Measurements from ENCODE around the gene FREM1.
"Not testable (repeated sequence)": the region's sequence is repeated elsewhere in the genome, so short reads cannot be mapped to it uniquely, and the experiment has no call there.

The FREM1 gene

GRCh38 chr9:14932231-14932630 is 22.0 kb upstream of the FREM1 start:
- TF ChIP-seq ZNF274 (IDR thresholded peaks at IDR 0.05; ENCODE audit: low read depth, low read length), result no peak
- H3K4me3 ChIP-seq (ENCODE audit: low read length), result no peak overlapping the region

DNA sequence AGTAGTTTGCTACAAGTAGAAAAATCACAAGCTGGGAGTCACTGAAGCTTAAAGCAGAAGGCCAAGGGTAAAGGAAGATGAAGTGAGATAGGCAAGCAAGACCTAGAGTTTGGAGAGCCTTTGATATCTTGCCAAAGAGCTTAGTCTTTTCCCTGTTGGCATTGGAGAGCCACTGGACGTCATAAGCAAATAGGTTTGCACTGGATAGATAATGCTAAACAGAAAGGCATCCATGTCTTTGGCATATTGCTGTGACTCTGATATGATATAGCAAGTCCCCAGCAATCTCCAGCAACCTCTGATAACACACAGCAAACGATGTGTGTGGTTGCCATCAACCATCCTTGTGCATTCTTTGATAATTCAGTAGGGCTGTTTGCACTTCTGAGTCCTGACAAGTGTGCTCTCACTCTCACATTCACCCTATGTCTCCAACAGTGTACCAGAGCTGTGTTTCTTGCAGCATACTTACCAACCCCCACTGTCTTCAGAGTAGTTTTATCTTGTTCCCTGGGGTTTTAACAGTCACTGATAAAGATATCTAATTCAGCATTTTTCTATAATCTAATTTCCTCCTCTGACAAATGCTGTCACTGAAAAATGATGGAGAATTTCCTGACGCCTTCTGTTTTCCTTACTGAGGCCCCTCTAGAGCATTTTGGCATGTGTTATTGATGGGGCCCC is 16.9 kb upstream of the FREM1 start:
- no peak for TF ChIP-seq ZNF274 (IDR thresholded peaks at IDR 0.05; ENCODE audit: low read depth, low read length)
- H3K4me3 ChIP-seq (ENCODE audit: low read length), result no peak overlapping the region

DNA sequence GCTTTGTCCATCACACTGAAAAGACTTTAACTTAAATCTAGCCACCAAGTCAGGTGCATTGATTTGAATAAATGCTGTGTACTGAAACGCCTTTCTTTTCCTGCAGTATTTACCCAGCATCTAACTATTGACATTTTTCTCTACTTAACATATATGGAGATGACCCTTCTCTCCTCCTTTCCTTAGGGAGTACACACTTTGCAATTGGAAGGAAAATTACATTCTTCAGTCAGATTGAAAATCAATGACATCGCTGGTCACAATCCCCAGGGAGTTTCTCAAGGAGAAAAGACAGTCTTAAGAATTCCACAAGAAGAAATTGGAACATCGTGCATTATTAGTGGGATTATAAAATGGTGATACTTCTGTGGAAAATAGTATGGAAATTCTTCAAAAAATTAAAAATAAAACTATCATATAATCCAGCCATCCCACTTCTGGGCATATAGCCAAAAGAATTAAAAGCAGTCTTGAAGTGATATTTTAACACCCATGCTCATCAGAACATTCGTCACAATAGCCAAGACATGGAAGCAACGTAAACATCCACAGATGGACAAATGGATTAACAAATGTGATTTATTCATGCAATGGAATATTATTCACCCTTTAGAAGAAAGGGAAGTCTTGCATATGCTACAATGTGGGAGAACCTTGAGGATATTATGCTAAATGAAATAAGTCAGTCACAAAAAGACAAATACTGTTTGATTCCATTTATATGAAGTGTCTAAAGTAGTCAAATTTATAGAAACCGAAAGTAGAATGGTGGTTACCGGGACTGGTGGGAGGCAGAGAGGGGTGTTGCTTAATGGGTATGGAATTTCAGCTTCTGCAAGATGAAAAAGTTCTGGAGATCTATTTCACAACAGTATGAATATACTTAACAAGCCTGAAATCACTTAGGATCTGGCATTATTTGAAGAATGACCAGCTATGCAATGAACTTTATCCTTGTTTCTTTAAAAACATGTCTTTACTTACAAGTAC is 14.3 kb upstream of the FREM1 start:
- no peak overlapping the region for H3K4me3 ChIP-seq (ENCODE audit: low read length)
- TF ChIP-seq ZNF274 (IDR thresholded peaks at IDR 0.05; ENCODE audit: low read depth, low read length), result no peak

DNA sequence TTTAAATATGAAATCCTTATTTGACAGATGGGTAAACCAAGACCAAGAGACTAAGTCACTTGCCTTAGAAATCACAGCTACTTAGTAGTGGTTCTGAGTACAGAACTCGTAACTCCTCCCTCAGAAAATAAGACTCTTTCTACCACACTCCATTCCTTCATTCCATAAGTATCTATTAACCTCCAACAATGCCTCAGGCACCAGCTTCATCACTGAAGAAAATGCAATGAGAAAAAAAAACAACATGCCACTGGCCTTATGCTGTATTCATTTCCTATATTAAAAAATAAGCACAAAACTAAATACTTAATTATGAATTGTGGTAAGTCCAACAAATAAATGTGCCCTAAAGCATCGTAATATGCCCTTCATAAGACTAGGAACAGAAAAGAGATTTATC is 13.5 kb upstream of the FREM1 start:
- TF ChIP-seq ZNF274 (IDR thresholded peaks at IDR 0.05; ENCODE audit: low read depth, low read length), result no peak
- H3K4me3 ChIP-seq (ENCODE audit: low read length), result no peak overlapping the region

DNA sequence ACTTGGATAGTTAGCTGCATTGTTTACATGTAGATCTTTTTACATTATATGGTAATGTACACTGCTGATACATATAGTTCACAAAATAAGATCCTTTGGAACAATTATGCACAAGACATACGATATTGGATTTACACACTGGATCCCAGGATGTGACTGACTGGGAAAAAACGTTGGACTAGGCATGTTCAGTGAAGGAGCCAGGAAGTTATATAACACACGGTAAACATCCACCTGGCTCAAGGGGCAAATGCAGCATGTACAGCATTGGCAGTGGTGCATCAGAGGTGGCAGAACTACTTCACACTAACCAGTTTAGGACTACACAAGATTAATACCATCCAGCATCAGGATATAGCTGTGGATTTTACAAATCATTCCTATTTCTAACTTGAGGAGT is 10.6 kb upstream of the FREM1 start:
- H3K4me3 ChIP-seq (ENCODE audit: low read length), result not testable (repeated sequence)

- H3K4me3 ChIP-seq (ENCODE audit: low read length), result no peak overlapping the region
- no peak for TF ChIP-seq ZNF274 (IDR thresholded peaks at IDR 0.05; ENCODE audit: low read depth, low read length)
Observed at GRCh38 chr9:14913366-14913765, 3.1 kb upstream of the FREM1 start.

DNA sequence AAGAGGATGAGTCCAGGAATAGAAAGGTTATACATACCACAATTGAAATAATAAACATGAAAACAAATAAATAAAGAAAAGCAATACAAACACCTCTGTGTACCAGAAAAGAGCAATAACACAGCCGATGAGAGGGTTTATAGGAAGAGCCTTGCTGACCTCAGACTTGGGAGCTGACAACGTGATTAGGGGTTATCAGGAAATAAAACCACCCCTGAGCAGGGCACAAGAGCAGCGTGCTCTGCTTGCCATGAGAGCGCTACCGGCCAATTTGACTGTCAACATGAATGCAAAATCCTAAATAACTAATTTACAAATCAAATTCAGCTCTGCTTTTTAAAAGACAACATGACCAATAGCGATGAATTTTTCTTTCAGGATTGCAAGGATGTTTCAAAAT is 2.6 kb upstream of the FREM1 start:
- no peak overlapping the region for H3K4me3 ChIP-seq (ENCODE audit: low read length)
- TF ChIP-seq ZNF274 (IDR thresholded peaks at IDR 0.05; ENCODE audit: low read depth, low read length), result no peak

GRCh38 chr9:14911046-14911445 is 818 bp upstream of the FREM1 start:
- H3K4me3 ChIP-seq (ENCODE audit: low read length), result no peak overlapping the region
- TF ChIP-seq ZNF274 (IDR thresholded peaks at IDR 0.05; ENCODE audit: low read depth, low read length), result no peak

DNA sequence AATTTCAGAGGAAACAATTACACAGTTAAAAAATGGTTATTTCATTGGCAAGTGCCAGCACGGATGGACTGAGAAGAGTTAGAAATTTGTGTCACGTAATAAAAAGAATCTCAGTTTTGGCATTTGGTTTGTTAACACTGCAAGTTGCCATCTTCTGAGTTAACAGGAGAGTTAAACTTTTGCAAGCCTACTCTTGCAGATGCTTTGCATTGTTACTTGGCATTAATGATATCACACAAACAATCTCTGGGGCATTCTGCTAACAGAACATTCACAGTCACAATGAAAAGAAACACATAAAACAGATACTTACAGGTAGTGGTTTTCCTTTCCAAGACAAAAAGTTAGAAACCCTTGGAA is 647 bp downstream of the FREM1 start:
- no peak overlapping the region for H3K4me3 ChIP-seq (ENCODE audit: low read length)
- TF ChIP-seq ZNF274 (IDR thresholded peaks at IDR 0.05; ENCODE audit: low read depth, low read length), result no peak

- no peak overlapping the region for H3K4me3 ChIP-seq (ENCODE audit: low read length)
- TF ChIP-seq ZNF274 (IDR thresholded peaks at IDR 0.05; ENCODE audit: low read depth, low read length), result no peak
Observed at GRCh38 chr9:14909181-14909580, 1.0 kb downstream of the FREM1 start.

DNA sequence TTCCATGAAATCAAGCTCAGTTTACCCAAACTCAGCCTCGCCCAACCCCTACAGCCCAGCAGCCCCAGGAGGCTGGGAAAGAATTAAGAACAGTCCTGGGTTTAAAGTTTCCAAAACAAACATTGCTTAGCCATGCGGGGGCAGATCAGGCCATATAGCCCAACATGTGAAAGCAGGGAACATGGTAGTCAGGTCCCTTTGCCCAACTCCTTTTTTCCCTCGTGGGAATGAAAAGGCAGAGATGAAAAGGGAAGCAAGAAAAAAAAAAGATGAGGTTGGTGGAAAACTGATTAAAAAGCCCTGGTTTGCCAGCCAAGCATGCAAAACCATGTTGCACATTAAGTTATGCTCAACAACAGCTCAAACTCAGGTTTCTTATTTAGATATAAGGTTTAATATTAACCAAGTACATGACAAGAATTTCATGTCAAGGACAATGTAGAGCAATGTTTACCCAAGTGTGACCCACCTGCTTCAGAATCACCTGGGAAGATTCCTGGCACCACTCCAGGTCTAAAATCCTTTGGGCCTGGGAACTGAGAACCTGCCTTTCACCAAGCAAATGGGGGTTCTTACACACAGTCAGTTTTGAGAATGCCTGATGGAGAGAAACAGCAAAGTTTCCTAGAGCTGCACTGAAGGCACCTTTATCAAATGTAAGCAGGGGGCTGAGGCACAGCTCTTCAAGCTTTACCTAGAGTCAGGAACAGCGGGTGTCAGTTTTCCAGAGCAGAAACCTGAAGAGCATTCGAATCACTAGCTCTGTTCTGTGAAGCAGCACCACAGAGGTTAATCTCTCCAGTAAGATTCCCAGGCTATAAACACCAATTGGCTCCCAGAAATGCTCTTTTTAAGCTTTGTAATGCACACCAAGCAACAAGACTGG is 1.7 kb downstream of the FREM1 start:
- no peak for TF ChIP-seq ZNF274 (IDR thresholded peaks at IDR 0.05; ENCODE audit: low read depth, low read length)
- H3K4me3 ChIP-seq (ENCODE audit: low read length), result no peak overlapping the region; the same call in 1 of the 2 replicates

DNA sequence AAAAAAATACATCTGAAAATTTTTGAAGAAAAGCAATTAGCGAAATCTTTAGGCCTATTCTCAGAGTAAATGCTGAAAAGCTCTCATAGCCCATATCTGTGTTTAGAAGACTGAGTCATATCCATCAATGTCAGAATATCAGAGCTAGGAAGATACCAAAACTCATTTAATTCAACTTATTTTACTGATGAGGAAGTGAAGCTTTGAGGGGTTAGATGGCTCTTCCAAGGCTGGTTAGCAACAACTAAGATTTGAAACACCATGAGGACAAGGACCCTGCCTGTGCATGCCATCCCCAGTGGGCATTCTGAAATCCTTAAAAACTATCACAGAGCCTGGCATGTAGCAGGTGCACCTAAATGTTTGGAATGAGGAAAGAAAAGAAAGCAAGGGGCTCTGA is 2.5 kb downstream of the FREM1 start:
- no peak overlapping the region for H3K4me3 ChIP-seq (ENCODE audit: low read length)
- TF ChIP-seq ZNF274 (IDR thresholded peaks at IDR 0.05; ENCODE audit: low read depth, low read length), result no peak

- no peak overlapping the region for H3K4me3 ChIP-seq (ENCODE audit: low read length)
- no peak for TF ChIP-seq ZNF274 (IDR thresholded peaks at IDR 0.05; ENCODE audit: low read depth, low read length)
Observed at GRCh38 chr9:14907360-14907685, 2.9 kb downstream of the FREM1 start.

- no peak for TF ChIP-seq ZNF274 (IDR thresholded peaks at IDR 0.05; ENCODE audit: low read depth, low read length)
Observed at GRCh38 chr9:14906644-14907359, 3.4 kb downstream of the FREM1 start.

More at GRCh38 chr9:14906644-14907359, 3.4 kb downstream of the FREM1 start:
- H3K4me3 ChIP-seq (ENCODE audit: low read length), result no peak overlapping the region

All from GM08714 (cell line).